Loucy (cell line): ENCODE measurements around the gene PSORS1C2.

ENCODE experiments used
- EZH2phosphoT487 ChIP-seq: fragments of 200-600 bp; IDR thresholded peaks from 2 replicates; pipeline ENCODE4 v1.6.1; 2018; ENCODE audit warnings: antibody characterized with exemption, mild to moderate bottlenecking, moderate library complexity, borderline replicate concordance
- TF ChIP-seq, protein P1 (sequence below): fragments of 200-600 bp; sonication (generic); conservative IDR thresholded peaks from 2 replicates; pipeline ENCODE4 v1.5.1; 2014; ENCODE audit warnings: mild to moderate bottlenecking, antibody characterized with exemption, low read length

DNA sequence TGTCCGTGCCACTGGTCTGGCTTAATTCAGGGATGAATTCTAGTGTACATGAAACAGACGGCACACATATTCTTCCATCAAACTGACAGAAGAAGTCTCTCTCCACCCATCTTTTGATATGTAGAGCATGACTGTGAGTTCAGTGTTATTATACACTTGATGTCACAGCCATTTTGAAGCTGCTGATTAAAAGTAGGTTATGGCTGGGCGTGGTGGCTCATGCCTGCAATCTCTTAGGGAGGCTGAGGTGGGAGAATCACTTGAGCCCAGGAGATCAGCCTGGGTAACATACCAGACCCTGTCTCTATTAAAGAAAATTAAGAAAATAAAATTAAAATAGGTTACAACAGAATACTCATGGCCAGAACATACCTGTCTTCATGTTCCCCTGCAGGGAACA, 47.2 kb downstream of the PSORS1C2 start:
- TF ChIP-seq, protein P1, sequence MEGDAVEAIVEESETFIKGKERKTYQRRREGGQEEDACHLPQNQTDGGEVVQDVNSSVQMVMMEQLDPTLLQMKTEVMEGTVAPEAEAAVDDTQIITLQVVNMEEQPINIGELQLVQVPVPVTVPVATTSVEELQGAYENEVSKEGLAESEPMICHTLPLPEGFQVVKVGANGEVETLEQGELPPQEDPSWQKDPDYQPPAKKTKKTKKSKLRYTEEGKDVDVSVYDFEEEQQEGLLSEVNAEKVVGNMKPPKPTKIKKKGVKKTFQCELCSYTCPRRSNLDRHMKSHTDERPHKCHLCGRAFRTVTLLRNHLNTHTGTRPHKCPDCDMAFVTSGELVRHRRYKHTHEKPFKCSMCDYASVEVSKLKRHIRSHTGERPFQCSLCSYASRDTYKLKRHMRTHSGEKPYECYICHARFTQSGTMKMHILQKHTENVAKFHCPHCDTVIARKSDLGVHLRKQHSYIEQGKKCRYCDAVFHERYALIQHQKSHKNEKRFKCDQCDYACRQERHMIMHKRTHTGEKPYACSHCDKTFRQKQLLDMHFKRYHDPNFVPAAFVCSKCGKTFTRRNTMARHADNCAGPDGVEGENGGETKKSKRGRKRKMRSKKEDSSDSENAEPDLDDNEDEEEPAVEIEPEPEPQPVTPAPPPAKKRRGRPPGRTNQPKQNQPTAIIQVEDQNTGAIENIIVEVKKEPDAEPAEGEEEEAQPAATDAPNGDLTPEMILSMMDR: no peak
- TF ChIP-seq EZH2phosphoT487: no peak
